IgD-negative memory B cell (primary cell): ENCODE data around the gene COMP. TPM values are rescaled to one million over a fixed set of nuclear protein-coding genes. Genes with fewer than 3 reads are reported as not detected.

ENCODE experiments used
- H3K27ac Mint-ChIP-seq, 3 donors: one replicate each; pipeline ENCODE4 v1.8.0; 2020 to 2022; ENCODE audit warnings: mild to moderate bottlenecking in 3 of 3, mixed read lengths in 3 of 3, moderate library complexity in 1 of 3
- H3K27me3 Mint-ChIP-seq: one replicate; pipeline ENCODE4 v1.8.0; 2021; ENCODE audit warnings: mixed read lengths
- H3K36me3 Mint-ChIP-seq: one replicate; pipeline ENCODE4 v1.8.0; 2020; ENCODE audit warnings: mild to moderate bottlenecking, mixed read lengths
- H3K4me1 Mint-ChIP-seq, 3 donors: one replicate each; pipeline ENCODE4 v1.8.0; 2020 to 2022; ENCODE audit warnings: mixed read lengths in 3 of 3, mild to moderate bottlenecking in 1 of 3
- H3K4me3 Mint-ChIP-seq, 4 donors: one replicate each; pipeline ENCODE4 v1.8.0; 2020 to 2022; ENCODE audit warnings: mild to moderate bottlenecking in 4 of 4, mixed read lengths in 4 of 4, moderate library complexity in 3 of 4
- H3K9me3 Mint-ChIP-seq, 3 donors: one replicate each; pipeline ENCODE4 v1.8.0; 2020 to 2021; ENCODE audit warnings: mixed read lengths in 3 of 3, mild to moderate bottlenecking in 1 of 3
- polyA plus RNA-seq: library from polyadenylated mRNA; unstranded; fragments of 300-500 nt; fragmentation: Illumina TruSeq; gene quantifications from one replicate; pipeline ENCODE4 v1.2.3, GENCODE V29; 2021

Gene COMP
- polyA plus RNA-seq, 1 donor from 2014 or later = not detected

GRCh38 chr19:18795540-18795939 is 4.4 kb upstream of the COMP start:
- no peaks in the 10 kb centered on the region for H3K4me1 Mint-ChIP-seq
- peaks cover 0 to 1% (median 0%) of the 10 kb centered on the region in 3 donors for H3K9me3 Mint-ChIP-seq
- no peak overlapping the region for H3K4me3 Mint-ChIP-seq
- no peaks in the 10 kb centered on the region for H3K36me3 Mint-ChIP-seq
- peaks cover 30% of the 10 kb centered on the region for H3K27me3 Mint-ChIP-seq
- H3K27ac Mint-ChIP-seq = no peak overlapping the region

- Mint-ChIP-seq H3K36me3 (no peaks in the 10 kb centered on the region), H3K27me3 (peaks cover 36% of the 10 kb centered on the region), H3K9me3 (peaks cover 0 to 1% (median 0%) of the 10 kb centered on the region in 3 donors), H3K27ac (no peak overlapping the region), H3K4me1 (peaks cover 4 to 5% (median 4%) of the 10 kb centered on the region in 3 donors), H3K4me3 (no peak overlapping the region)
Observed at GRCh38 chr19:18794692-18795091, 3.6 kb upstream of the COMP start.

GRCh38 chr19:18794029-18794313 is 2.9 kb upstream of the COMP start:
- peak overlapping the region in 1 of 4 donors; percentile 73 for H3K4me3 Mint-ChIP-seq
- no peak overlapping the region for H3K27ac Mint-ChIP-seq
- H3K4me1 Mint-ChIP-seq = peaks cover 5 to 6% (median 6%) of the 10 kb centered on the region in 3 donors
- H3K27me3 Mint-ChIP-seq = peaks cover 41% of the 10 kb centered on the region
- H3K36me3 Mint-ChIP-seq = no peaks in the 10 kb centered on the region
- peaks cover 0 to 1% (median 0%) of the 10 kb centered on the region in 3 donors for H3K9me3 Mint-ChIP-seq

GRCh38 chr19:18793144-18794028 is 2.3 kb upstream of the COMP start:
- Mint-ChIP-seq H3K36me3 (no peaks in the 10 kb centered on the region), H3K4me1 (peaks cover 5 to 6% (median 6%) of the 10 kb centered on the region in 3 donors), H3K9me3 (peaks cover 0 to 1% (median 0%) of the 10 kb centered on the region in 3 donors), H3K4me3 (peak overlapping the region in 1 of 4 donors; percentile 73), H3K27me3 (peaks cover 44% of the 10 kb centered on the region), H3K27ac (peak overlapping the region in 2 of 3 donors; percentile 41 to 42)

- Mint-ChIP-seq H3K36me3 (no peaks in the 10 kb centered on the region), H3K4me1 (peaks cover 5 to 6% (median 6%) of the 10 kb centered on the region in 3 donors), H3K4me3 (no peak overlapping the region), H3K27ac (peak overlapping the region in 2 of 3 donors; percentile 41 to 42), H3K27me3 (peaks cover 49% of the 10 kb centered on the region), H3K9me3 (peaks cover 0 to 1% (median 0%) of the 10 kb centered on the region in 3 donors)
Observed at GRCh38 chr19:18792661-18793060, 1.6 kb upstream of the COMP start.

- Mint-ChIP-seq H3K9me3 (peaks cover 0 to 4% (median 0%) of the 10 kb centered on the region in 3 donors), H3K36me3 (no peaks in the 10 kb centered on the region), H3K4me1 (peaks cover 5 to 11% (median 6%) of the 10 kb centered on the region in 3 donors), H3K27me3 (peaks cover 56% of the 10 kb centered on the region), H3K4me3 (peak overlapping the region in 2 of 4 donors; percentile 40 to 68), H3K27ac (peak overlapping the region in 1 of 3 donors; percentile 40)
Observed at GRCh38 chr19:18791315-18791678, 192 bp upstream of the COMP start.

GRCh38 chr19:18789883-18790565 is 1.1 kb downstream of the COMP start:
- peak overlapping the region; percentile 51 to 96 (median 80) for H3K4me3 Mint-ChIP-seq
- peaks cover 5 to 17% (median 10%) of the 10 kb centered on the region in 3 donors for H3K4me1 Mint-ChIP-seq
- H3K27me3 Mint-ChIP-seq = peaks cover 58% of the 10 kb centered on the region
- H3K9me3 Mint-ChIP-seq = peaks cover 0 to 4% (median 0%) of the 10 kb centered on the region in 3 donors
- H3K36me3 Mint-ChIP-seq = no peaks in the 10 kb centered on the region
- peak overlapping the region in 1 of 3 donors; percentile 40 for H3K27ac Mint-ChIP-seq

GRCh38 chr19:18789422-18789869 is 1.7 kb downstream of the COMP start:
- Mint-ChIP-seq H3K9me3 (peaks cover 0 to 4% (median 0%) of the 10 kb centered on the region in 3 donors), H3K4me1 (peaks cover 5 to 17% (median 10%) of the 10 kb centered on the region in 3 donors), H3K27ac (peak overlapping the region in 2 of 3 donors; percentile 17 to 59), H3K36me3 (no peaks in the 10 kb centered on the region), H3K4me3 (peak overlapping the region; percentile 7 to 96 (median 81)), H3K27me3 (peaks cover 60% of the 10 kb centered on the region)

GRCh38 chr19:18788529-18789421 is 2.3 kb downstream of the COMP start:
- H3K9me3 Mint-ChIP-seq = peaks cover 0 to 4% (median 0%) of the 10 kb centered on the region in 3 donors
- H3K27me3 Mint-ChIP-seq = peaks cover 61% of the 10 kb centered on the region
- H3K36me3 Mint-ChIP-seq = no peaks in the 10 kb centered on the region
- H3K4me1 Mint-ChIP-seq = peaks cover 5 to 17% (median 12%) of the 10 kb centered on the region in 3 donors
- H3K27ac Mint-ChIP-seq = peak overlapping the region; percentile 17 to 59 (median 50)
- H3K4me3 Mint-ChIP-seq = peak overlapping the region; percentile 7 to 96 (median 81)

GRCh38 chr19:18785179-18786124 is 5.7 kb downstream of the COMP start:
- Mint-ChIP-seq H3K9me3 (peaks cover 0 to 2% (median 0%) of the 10 kb centered on the region in 3 donors), H3K36me3 (no peaks in the 10 kb centered on the region), H3K27me3 (peaks cover 45% of the 10 kb centered on the region), H3K27ac (peak overlapping the region in 1 of 3 donors; percentile 68), H3K4me3 (peak overlapping the region in 2 of 4 donors; percentile 41 to 72), H3K4me1 (peaks cover 10 to 23% (median 16%) of the 10 kb centered on the region in 3 donors)

GRCh38 chr19:18784786-18785120 is 6.4 kb downstream of the COMP start:
- Mint-ChIP-seq H3K4me3 (no peak overlapping the region), H3K36me3 (no peaks in the 10 kb centered on the region), H3K9me3 (peaks cover 0 to 2% (median 0%) of the 10 kb centered on the region in 3 donors), H3K4me1 (peaks cover 5 to 19% (median 12%) of the 10 kb centered on the region in 3 donors), H3K27me3 (peaks cover 40% of the 10 kb centered on the region), H3K27ac (no peak overlapping the region)

GRCh38 chr19:18783958-18784785 is 6.9 kb downstream of the COMP start:
- peak overlapping the region in 1 of 3 donors; percentile 14 for H3K27ac Mint-ChIP-seq
- H3K27me3 Mint-ChIP-seq = peaks cover 35% of the 10 kb centered on the region

More at GRCh38 chr19:18783958-18784785, 6.9 kb downstream of the COMP start:
- Mint-ChIP-seq H3K4me1 (peaks cover 5 to 17% (median 11%) of the 10 kb centered on the region in 3 donors), H3K4me3 (peak overlapping the region in 2 of 4 donors; percentile 70 to 74), H3K36me3 (no peaks in the 10 kb centered on the region), H3K9me3 (peaks cover 0 to 2% (median 0%) of the 10 kb centered on the region in 3 donors)
